ENCODE data around the gene SYT1.

The SYT1 gene

DNA sequence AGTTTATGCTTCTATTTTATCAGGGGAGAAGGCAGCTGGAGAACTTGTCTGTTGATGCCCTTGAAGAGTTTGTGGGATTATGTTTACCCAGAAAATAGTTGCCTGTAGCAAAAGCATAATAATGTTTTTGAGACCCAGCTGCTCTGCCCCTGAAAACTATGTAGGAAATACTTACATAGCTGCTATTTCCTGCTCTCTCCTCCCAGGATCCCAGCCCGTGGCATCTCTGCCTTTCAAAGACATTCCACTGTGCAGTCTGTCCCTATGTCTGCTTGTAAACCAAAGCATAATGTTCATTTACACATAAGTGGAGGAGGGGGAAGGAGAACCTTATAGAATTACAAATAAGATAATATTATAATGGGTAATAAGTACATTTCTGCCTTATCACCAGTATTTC is 198.7 kb downstream of the SYT1 start:
- no peak for DNase-seq

DNA sequence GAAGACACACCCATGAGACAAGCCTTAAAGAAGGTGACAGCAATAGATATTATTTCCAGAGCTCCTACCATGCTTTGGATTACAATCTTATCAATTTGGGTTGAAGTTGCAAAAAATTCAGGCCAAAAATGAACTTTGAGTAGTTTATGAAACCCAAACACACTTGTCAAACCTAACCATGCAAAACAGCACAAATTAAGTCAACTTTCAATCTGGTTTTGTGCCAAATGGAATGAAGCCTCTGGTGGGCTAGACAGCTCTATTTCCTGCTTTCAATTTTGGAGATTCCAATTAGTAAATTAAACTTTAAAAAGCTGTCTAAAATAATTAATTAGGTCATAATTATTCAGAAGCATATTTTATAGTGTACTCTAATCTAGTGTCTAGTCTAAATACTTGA is 203.4 kb downstream of the SYT1 start:
- DNase-seq: no peak

DNA sequence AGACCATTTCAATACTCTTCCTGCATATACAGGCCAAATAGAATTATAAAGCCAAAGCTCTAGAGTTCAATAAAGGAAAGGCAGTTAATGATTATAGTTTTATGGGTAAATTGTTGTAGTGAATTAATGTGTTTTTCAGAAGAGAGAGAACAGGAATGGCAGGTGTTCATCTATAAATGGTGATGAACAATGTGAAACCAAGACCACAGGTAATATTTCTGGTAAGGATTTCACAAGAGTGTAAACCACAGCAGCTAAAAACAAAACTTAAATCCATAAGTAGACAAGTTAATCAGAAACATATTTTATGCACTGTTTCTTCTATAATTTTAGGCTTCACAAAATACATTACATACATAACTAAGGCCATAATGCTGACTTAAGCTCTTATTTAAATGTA is 204.4 kb downstream of the SYT1 start:
- DNase-seq: no peak

DNA sequence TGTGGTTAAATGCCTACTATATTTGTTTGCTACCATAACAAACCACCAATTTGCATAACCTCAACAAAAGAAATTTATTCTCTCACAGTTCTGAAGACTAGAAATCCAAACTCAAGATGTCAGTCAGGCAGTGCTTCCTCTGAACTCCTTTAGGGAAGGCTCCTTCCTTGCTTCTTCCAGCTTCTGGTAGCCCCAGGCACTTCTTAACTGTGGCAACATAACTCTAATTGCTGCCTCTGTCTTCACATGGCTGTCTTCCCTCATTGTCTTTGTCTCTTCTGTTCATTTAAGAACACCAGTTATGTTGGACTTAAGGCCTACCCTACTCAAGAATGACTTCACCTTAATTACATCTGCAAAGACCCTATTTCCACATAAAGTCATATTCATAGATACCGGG is 206.9 kb downstream of the SYT1 start:
- no peak for DNase-seq

DNA sequence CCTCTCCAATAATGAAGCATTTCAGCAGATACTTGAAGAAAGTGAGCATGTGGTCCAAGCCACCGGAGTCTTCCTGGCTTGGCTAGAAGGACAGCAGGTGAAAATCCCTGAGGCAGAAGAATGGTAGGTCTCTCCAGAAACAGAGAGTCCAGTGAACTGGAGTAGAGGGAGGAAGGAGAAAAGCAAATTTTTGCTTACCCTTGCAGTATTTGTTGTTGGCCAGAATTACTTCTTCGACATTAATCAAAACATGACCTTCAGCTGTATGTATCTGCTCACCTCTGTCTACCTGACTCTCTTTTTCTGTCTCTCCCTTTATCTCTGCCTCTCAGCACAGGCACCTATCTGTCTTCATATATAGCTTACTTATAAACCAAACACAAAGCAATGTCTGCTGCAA is 208.9 kb downstream of the SYT1 start:
- DNase-seq: no peak

DNA sequence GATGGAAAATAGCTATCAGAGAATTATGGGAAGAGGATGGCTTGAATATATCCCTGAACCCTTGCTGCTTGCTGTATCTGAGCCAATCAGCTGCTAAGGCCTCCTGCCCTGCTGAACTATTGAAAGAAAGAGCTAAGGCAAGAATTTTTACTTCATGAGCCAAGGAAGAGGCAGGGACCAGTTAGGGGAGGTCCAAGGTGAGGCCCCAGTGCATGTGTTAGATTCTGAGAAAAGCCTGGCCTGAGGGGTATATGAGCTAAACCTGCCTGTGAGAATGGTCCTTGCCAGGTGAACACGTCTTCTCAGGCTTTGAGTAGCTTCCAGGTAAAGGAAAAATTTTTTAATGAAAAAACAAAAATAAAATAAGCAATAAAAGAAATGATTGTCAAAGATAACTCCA is 218.0 kb downstream of the SYT1 start:
- DNase-seq: no peak

DNA sequence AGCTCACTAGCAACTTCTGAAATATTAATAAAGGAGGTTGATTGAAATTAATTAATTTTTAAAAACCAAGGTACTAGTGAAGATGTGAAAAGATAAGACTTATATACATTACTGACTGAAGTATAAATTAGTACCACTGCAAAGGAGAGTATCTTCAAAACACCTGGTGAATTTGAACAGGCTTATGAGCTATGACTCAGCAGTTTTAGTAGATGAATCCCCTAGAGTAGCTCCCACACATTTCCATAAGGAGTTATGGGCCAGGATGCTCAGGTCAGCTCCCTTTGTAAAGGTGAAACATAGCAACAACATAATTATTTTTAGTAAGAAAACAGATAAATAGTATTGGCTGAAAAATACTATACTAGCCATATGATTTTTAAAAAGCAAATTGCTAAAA is 218.6 kb downstream of the SYT1 start:
- no peak for DNase-seq

DNA sequence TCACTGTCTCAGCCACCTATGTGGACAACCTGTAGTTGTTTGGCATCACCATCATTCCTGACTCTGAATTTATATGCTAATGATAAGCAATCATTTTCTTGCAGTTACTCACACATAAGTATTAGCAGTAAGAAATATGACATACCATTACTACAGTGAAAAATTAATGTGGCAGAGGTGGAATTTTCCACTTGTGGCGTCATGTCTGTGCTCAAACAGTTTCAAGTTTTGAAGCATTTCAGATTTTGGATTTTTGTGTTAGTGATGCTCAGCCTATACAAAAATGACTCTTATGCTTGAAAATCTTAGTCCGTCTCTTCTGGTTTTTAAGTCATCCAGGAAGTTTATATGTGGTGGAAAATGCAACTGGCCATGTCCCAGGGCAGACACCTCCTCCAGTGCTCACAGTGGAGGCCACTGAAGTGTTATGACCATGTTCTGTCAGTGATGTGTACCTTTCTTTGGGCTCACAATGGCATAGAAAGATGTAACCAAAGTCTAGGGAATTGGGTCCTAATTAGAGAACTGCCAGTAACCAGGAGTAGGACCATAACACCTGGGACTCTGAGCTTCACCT is 220.6 kb downstream of the SYT1 start:
- DNase-seq: no peak

DNA sequence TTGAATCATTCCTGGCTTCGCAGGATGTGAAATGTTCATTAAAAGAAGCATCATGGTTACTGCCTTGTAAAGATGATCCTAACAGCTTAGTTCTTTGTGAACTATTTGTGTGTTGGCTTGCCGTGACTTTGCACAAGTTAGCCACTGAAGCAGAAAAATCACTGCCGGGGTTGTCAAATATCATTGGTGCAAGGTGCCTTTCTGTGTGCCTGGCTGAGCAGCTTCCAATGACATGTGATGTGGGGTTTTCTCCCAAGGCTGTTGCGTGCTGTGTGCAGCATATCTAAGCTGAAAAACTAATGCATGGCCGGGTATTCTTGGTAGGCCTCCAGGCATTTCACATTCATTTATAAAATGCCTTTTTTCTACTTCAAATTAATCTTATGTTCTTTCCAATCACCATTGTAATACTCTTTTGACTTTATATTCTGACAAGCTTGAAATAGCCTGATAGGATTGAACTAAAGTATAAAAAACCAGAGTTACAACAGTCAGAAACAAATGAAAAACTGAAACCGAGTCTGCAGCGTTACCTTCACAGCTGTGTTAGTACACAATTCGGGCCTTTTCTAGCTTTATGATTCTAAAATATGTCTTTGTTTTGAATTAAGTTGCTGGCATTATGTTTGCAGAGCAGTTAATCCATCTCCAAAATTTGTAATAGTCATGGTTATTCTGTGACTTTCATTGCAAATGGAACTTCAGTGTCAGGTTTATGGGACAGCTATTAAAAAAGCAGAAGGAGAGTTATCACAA is 222.1 kb downstream of the SYT1 start:
- no peak for DNase-seq

DNA sequence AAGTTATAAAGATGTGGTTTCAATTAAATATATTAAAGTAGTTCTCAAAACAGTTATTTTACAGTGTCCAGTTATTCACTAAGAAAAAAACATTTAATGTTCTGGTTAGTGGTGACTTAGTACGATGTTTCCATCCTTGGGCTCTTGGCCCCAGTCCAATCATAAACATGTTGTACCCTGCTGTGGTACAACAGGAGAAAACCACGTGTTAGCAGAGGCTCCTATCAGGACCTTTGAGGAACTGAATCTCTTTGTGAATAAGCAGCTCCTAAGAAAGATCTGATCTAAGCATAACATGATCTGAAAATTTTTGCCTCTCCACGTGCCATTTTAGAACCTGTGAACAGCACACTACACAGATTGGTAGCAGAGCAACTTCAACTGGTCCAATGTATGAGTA is 234.0 kb downstream of the SYT1 start:
- peak; percentile 6 for DNase-seq

DNA sequence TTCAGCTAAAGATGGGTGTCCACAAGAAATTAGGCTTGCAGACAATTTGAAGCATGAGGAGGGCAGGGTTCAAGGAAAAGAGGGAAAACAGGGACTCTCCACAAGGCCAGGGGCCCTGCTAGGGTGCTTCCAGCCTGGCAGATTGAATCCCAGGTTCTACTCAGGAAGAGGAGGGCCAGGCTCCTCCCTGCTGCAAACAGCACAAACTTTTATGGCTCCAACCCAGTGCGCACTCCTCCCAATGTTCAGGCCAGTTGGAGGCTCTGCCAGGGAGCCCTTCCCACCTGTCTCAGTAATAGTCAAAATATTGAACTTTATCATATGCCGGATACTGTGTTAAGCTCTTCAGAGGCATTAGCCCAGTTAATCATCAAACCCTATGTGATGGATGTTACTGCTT is 244.4 kb downstream of the SYT1 start:
- no peak for DNase-seq

DNA sequence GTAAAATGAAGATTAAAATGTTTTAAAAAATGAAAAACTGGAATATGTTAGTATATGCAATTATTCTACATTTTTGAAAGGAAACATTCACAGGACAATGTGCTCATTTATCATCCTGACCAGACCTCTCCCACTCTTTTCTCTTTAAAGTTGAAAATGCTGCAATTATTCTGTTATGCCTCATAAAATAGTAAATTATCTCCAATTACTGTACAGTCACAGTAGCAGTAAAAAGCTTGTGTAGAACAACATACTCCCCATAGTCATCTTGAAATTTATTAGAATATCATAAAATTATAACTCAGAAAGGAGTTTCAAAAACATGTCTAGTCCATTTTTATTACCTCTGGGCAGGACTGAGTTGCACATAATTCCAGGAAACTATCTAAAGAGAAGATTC is 250.3 kb downstream of the SYT1 start:
- DNase-seq: no peak

DNA sequence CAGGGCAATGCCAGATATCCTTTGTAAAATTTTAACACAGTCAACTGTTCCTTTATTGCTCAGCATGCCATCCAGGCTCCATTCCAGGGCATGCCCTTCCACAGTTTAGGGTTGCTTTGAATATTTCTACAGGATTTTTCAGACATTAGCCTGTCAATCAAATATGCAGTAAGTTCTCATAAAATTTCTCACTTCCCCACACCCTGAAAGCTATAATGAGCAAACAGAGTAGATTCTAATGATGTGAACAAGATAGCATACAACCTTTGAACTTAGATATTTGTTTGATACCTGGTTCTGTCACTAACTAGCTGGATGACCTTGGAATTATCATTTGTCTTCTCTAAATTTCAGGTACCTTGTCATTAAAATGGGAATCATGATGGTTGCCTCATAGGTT is 251.2 kb downstream of the SYT1 start:
- DNase-seq: no peak

DNA sequence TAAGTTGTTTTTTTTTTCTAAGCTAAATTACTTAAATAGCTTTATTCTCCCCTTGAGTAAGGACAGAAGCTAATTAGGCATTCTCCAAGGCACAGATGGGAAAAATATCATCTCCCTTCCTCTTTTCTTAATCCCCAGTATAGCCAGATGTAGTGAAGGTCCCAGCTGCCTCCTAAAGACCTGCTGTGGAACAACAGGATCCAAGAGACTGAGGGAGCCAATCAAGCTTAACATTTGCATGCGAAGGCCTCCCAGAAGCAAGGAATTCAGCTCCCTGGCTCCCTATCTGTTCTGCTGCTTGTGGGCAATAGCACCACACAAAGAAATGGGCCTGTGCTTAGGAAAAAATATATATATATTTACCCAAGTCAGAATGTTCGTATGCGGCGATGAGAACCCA is 255.2 kb downstream of the SYT1 start:
- no peak for DNase-seq

DNA sequence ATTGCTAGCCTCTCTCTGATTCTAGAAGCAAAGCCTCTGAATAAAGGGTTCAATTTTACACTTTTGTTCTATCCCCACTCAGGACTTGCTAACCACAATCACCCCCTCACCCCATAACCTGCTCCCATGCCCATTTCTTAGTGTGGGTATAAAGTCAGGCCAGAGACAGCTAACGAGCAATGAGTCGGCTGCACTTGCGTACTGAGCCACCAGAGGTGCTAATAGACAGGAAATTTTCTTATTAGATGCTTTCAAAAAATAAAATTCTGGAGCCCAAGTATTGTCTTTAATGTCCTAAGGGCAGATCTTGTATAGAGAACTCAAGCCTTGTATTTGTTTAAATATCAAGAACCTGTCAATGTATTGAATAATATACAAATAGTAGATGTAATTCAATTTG is 256.9 kb downstream of the SYT1 start:
- DNase-seq: no peak

DNA sequence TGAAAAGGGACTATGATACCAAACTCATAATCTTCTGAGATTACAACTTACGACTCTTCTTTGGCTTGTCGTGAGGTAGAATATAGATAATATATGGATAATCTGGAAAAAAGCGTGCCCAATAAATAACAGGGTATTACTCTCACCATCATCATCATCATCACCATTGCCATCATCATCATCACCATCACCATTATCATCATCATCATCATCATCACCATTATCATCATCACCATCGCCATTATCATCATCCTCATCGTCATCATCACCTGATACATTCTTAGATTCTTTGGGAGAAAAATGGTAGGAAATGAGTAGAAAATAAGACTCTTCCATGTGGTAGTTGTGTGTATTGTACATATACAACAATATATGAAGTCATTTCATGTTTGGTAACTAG is 259.8 kb downstream of the SYT1 start:
- no peak for DNase-seq

DNA sequence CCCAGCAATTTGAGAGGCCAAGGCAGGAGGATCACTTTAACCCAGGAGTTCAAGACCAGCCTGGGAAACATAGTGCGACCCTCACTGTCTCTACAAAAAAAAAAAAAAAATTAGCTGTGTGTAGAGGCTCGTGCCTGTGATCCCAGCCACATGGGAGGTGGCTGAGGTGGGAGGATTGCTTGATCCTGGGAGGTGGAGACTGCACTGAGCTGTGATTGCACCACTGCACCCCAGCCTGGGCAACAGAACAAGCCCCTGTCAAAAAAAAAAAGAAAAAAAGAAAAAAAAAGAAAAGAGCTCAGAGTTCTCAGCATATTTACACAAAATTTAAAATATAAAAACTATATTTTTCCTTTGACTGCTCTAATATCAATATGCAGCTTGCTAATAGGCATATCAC is 260.8 kb downstream of the SYT1 start:
- no peak for DNase-seq

DNA sequence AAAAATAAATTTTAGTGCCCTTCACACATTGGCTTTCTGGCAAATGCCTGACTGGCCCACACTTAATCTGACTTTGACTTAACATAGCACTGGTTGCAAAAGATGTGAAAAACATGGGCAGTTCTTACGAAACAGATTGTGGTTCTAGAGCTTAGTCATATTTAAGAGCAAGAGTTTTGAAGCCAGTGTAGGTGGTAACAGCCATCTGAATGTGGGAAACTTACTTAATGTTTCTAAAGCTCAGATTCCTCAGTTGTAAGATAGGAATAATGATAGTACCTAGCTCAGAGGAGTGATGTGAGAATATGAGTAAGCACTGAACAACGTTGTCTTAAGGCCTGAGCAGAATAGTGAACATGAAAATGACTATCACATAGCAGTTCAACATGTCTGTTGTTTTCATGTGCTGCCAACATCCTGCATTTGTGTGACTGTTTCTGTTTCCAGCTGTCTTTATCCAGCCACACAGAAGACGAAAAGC is 262.7 kb downstream of the SYT1 start:
- DNase-seq: peak; percentile 95

DNA sequence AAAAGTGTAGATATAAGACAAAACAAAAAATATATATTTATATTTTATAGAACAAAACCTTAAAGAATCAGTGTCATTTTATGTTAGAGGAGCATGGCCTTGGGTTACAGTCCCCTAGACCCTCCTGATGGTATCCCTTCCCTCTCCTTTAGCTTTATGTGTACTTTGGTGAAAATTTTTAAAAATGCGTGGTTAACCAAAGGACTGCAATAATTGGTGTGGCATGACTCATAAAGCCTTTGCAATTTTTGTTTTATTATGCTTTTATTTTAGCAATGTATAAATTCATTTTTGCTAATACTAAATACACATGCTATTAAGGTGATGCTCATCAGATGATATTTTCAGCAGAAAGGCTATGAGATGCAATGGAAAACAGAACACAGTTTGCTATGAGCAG is 264.4 kb downstream of the SYT1 start:
- DNase-seq: peak; percentile 12

DNA sequence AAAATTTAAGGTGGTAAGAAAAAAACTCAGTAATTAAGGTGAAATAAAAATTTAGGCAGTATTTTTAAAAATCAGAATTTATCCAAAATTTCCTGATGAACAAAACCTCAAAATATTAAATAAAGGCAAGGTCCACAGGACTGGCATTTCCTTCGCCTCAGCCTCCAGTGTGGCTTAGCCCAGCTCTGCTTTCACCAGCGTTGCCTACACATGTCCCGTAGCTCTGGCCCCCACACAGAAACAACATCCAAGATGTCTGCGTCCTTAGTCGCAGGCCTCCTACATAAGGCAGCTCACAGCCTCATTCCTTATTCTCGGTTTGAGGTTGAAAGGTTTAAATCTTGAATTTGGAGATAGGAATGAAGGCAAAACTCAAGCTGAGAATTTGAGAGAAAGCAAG is 274.3 kb downstream of the SYT1 start:
- no peak for DNase-seq

DNA sequence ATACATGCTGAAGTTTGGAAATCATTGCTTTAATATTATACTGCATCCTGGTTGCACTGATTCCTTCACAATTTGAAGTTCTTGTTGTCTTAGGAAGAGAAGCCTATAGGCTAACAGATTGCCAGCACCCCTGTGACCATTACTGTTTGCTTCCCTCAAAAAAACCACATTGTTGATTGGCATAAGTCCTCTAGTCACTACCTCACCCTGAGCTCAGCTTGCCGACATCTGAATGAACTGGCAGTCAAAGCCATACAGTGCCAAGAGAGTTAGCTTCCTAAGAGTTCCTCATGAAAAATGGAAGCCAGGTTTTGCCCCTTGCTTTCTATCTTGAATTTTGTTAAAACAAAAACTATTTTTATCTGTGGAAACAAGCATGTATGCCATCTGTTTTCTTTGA is 276.1 kb downstream of the SYT1 start:
- DNase-seq: no peak

DNA sequence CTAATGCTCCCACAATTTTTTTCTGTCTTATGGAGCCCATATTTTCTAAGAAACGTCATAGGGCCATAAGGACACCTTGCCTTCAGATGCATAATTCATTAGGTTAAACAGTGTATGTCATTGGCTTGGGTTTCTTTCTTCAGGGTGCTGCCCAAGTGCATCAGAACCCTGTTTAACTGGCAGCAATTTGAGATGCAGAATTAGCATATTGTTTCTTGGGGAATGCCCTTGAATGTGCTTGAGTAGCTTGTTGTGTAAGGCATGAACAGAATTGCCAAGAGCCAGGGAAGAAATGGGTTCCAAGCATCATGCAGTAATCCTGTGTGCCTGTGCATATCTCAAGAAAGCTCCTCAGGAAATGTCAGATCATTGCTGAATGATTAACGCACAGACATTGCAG is 277.2 kb downstream of the SYT1 start:
- no peak for DNase-seq

DNA sequence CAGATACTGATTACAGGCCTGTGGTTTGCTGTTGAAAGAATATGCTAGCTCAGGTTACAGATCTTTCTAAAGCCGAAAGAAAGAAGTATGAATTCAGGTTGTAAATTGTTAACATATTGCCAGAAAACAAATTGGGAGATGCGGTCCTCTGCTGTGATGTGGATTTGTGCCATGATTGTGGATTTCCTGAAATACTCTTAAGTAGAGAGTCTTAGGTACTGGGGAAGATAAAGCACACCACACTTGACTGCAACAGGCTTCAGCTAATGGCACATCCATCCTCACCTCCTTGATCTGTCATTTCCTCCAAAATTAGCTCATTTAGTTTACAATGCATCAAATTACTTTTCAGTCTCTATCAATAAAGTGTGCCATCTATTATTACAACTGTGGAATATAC is 279.2 kb downstream of the SYT1 start:
- no peak for DNase-seq

DNA sequence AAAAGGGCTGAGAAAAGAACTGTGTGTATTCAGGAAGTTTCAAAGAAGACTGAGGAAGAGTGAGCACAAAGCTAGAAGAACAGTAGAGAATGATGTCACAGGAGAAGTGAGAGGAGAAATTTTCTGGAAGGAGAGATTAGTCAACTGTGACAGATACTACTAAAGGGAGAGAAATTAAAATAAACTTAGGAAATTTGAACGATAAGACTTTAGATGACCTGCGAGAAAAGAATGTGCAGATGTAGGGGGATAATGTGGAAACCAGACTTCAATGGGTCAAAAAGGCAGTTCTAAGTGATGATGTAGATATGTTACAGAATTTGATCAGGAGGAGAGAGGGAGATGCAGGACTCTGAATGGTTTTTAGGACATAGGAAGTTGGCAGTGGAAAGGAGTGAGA is 287.4 kb downstream of the SYT1 start:
- no peak for DNase-seq

DNA sequence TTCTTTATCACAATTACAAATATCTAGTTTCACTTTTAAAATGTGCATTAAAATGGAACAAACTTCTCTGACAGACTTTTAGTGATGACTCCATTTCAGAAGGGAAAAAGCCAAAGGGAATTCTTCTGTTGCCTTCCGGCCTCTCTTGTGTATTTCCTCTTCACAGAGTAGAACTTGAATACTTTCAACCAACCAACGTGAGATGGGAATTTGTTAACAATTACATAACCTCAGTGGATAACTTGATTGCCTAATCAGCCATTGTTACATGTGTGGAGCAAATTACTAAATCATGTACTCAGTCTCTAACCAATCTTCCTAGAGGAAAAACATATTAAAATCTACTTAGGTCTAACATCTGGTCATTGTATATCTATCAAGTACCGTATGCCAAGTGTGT is 291.1 kb downstream of the SYT1 start:
- no peak for DNase-seq
